Right cardiac atrium (tissue), 5 donors: Measurements from ENCODE around the gene RSBN1. TPM values are rescaled to one million over a fixed set of nuclear protein-coding genes. Genes with fewer than 3 reads are reported as not detected.
"Not testable (repeated sequence)": the region's sequence is repeated elsewhere in the genome, so short reads cannot be mapped to it uniquely, and the experiment has no call there.

ENCODE experiments used
- ATAC-seq, 2 donors: fragments of 200-7000 bp; cut with Tn5 transposase; one replicate each; pipeline versions ENCODE4 v1.8.0 to v1.9.1; 2020; ENCODE audit warnings: moderate library complexity in 2 of 2, mild to moderate bottlenecking in 1 of 2
- DNase-seq, 3 donors: peaks; one replicate each; pipeline ENCODE4 v3.0.0-alpha.2; 2020
- H3K27ac ChIP-seq: one replicate; pipeline ENCODE4 v1.5.1; 2013; ENCODE audit warnings: mild to moderate bottlenecking, low read length, control low read depth, moderate library complexity
- H3K27me3 ChIP-seq: one replicate; pipeline ENCODE4 v1.6.1; 2013; ENCODE audit not compliant: control insufficient read depth, insufficient read depth
- H3K4me1 ChIP-seq: one replicate; pipeline ENCODE4 v1.6.1; 2013; ENCODE audit warnings: low read length; ENCODE audit not compliant: control insufficient read depth, insufficient read depth
- H3K4me3 ChIP-seq: one replicate; pipeline ENCODE4 v1.5.1; 2013; ENCODE audit warnings: low read length, control low read depth
- H3K9me3 ChIP-seq: one replicate; pipeline ENCODE4 v1.6.1; 2013; ENCODE audit warnings: low read length; ENCODE audit not compliant: control insufficient read depth
- whole genome bisulfite sequencing: extraction: QIAGEN DNeasy Blood & Tissue Kit; methylation state at CpG from one replicate; pipeline ENCODE4 v1.1.7; 2013; 5-methylcytosine and 5-hydroxymethylcytosine counted together
- intact Hi-C, 4 donors: fragments of 100-400 bp; cut with DNase I; formaldehyde crosslinking; loops; one replicate each; pipeline versions ENCODE4 v1.11.0 to v1.14.0; 2022 to 2023
- polyA plus RNA-seq: library from polyadenylated mRNA; stranded (reverse); fragments of 200-250 nt; gene quantifications from one replicate; pipeline ENCODE4 v1.2.3, GENCODE V29; 2013
- total RNA-seq, 4 donors: library from RNA; stranded (reverse); fragmentation: NEBNext Ultra II Directional; extraction: Animal tissue kit (Norgen Biotek cat#: 25700); gene quantifications; one replicate each; pipeline ENCODE4 v1.2.1, GENCODE V29; 2021
- donor health status: healthy with polysubstance abuse.
- donor health status: DM: no; HTN: yes; CAD: no.
- donor health status: DM: no; HTN: no; CAD: no.
- donor health status: DM: no; HTN: yes; CAD: no; lungs with severe emphysema.
- donor health status: DM: yes; HTN: yes; CAD: no.

The RSBN1 gene
- total and polyA plus RNA-seq, 5 donors, result 3.8 to 15.2 (median 12.8) TPM

DNA sequence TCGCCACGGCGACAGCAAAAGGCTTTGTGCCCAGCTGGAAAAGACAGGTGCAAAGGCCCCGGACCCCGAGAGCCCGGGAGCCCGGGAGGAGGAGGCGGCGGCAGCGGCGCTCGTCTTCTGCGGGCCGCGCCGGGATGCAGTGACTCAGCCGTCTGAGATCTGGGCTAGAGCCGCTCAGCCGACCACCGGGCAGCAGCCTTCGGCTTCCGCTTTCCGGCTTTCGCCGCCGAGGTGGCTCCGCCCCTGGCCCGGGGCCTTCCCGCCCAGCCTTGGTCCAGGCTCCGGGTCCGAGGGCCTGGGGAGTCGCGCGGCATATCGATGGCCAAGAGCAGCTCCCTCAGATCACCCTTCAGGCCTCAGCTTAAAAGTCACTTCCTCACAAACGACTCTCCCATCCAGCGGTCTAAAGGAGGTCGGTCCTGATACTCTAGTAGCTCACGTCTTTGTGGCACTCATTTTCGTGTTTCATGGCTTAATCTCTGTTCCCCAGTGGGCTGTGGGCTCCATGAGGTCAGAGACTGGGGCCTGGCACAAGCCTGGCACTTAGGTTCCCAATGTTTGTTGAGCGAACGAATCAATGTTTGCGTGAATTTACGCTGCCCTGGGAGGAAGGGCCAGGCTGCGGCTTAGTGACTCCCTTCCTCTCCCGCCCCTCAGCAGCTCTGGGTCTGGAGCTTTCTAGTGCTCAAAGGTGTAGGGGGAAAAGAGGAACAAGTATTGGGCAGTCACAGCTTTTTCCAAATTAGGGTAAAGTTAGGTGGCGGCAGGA is 52.8 kb downstream of the RSBN1 start, which contains the start of gene PHTF1:
Gene PHTF1 (minus strand): TSS at position 154 of the 769 bp plus-strand sequence. CDS start 783 bp downstream, outside the sequence.
- DNase-seq (peak; percentile 85 to 91 (median 89)), ATAC-seq (peak; percentile 95 to 97)
- H3K27ac ChIP-seq, result peak within 1 kb of the TSS; percentile 93
- WGBS, result under 1% methylated on average over 47 of the region's 47 CpGs
- no peaks in the 10 kb centered on the region for H3K9me3 ChIP-seq
- H3K4me1 ChIP-seq, result no peaks in the 10 kb centered on the region
- H3K27me3 ChIP-seq, result no peaks in the 10 kb centered on the region
- H3K4me3 ChIP-seq, result peak within 1 kb of the TSS; percentile 99
- intact Hi-C loops, result loop anchor here in 1 of 4 donors (5.0 kb wide), 1 partner anchor 53 kb away; the partner anchor contains the start of gene RSBN1

DNA sequence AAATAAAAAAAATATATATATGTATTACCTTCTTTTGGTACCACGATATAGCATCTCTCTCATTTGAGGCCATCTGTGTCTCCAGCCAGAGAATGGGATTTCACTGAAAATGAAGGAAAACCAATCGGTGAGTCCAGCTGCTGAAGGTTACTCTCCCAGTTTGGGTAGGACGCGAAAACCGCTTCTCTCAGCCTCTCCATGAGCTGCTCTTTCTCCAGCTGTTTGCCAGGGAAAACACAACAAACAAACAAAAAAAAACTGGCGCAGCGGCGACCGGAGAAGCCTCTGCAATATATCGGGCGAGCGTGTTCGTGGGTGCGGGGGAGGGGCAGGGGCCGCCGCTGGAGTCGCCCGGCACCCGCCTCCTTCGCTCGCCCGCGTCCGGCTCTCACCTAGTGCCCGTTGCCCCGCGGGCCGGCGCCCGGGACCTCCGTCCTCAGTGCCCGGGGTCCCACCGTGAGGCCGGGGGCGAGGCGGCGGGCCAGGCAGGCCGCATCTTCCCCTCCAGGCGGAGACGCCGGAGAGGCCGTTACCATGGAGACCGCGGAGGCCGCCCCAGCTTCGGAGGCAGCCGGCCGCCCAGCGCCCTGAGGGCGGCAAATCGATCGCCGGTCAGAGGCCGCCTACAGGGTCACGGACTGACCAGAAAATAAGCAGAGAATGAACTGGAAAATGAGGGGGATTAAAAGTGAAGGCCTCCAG is 53.5 kb downstream of the RSBN1 start:
- peak; percentile 81 to 86 for ATAC-seq
- under 1% methylated on average over 55 of the region's 55 CpGs for WGBS
- H3K27me3 ChIP-seq, result no peaks in the 10 kb centered on the region
- H3K4me1 ChIP-seq, result no peaks in the 10 kb centered on the region
- H3K4me3 ChIP-seq, result peak overlapping the region; percentile 99
- H3K9me3 ChIP-seq, result no peaks in the 10 kb centered on the region
- peak; percentile 78 to 87 (median 87) for DNase-seq
- intact Hi-C loops, result no loop called here
- peak overlapping the region; percentile 93 for H3K27ac ChIP-seq

- H3K27ac ChIP-seq, result no peak overlapping the region
- DNase-seq (no peak), ATAC-seq (no peak)
- H3K4me3 ChIP-seq, result no peak overlapping the region
- intact Hi-C loops, result no loop called here
- WGBS, result 91% methylated on average over 1 of the region's 1 CpG
- H3K4me1 ChIP-seq, result no peaks in the 10 kb centered on the region
- no peaks in the 10 kb centered on the region for H3K27me3 ChIP-seq
- H3K9me3 ChIP-seq, result no peaks in the 10 kb centered on the region
Measured at GRCh38 chr1:113756461-113756860, 55.8 kb downstream of the RSBN1 start.

DNA sequence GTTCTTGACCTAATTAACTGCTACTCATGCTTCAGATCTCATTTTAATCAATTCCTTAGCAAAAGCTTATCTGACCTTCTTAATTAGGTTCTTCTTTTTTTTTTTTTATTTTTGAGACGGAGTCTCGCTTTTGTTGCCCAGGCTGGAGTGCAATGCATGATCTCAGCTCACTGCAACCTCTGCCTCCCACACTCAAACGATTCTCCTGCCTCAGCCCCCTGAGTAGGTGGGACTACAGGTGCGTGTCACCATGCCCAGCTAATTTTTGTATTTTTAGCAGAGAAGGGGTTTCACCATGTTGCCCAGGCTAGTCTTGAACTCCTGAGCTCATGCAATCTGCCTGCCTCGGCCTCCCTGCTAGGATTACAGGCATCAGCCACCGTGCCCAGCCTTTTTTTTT is 58.9 kb downstream of the RSBN1 start:
- intact Hi-C loops, H3K4me3 ChIP-seq: not testable (repeated sequence)

GRCh38 chr1:113751516-113751915 is 60.8 kb downstream of the RSBN1 start:
- intact Hi-C loops, result no loop called here
- H3K4me1 ChIP-seq, result no peaks in the 10 kb centered on the region
- no peaks in the 10 kb centered on the region for H3K27me3 ChIP-seq
- no peaks in the 10 kb centered on the region for H3K9me3 ChIP-seq
- WGBS, result 92% methylated on average over 1 of the region's 1 CpG
- no peak overlapping the region for H3K4me3 ChIP-seq
- no peak overlapping the region for H3K27ac ChIP-seq
- ATAC-seq, result no peak
- no peak for DNase-seq

More for the DNA sequence above, 58.9 kb downstream of the RSBN1 start:
- not testable (repeated sequence) for ATAC-seq, H3K4me1 ChIP-seq, H3K27ac ChIP-seq, DNase-seq, H3K9me3 ChIP-seq, H3K27me3 ChIP-seq
- 92% methylated on average over 6 of the region's 6 CpGs for WGBS

DNA sequence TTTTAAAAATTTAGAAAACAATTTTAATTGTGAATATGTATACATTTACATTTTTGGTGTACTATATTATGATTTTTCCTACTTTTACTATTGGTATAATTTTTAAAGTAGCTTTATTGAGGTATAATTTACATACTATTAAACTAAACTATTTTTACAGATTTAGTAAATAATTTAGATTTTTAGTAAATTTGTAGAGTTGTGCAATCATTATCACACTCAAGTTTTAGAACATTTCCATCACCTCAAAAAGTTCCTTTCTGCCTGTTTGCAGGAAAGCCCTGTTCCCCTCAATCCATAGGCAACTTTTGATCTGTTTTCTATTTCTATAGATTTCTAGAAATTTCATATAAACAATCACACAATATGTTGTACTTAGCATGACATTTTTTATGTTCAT is 61.2 kb downstream of the RSBN1 start:
- Histone ChIP-seq H3K27me3 (no peaks in the 10 kb centered on the region), H3K4me1 (no peaks in the 10 kb centered on the region), H3K9me3 (no peaks in the 10 kb centered on the region), H3K4me3 (no peak overlapping the region), H3K27ac (no peak overlapping the region)
- no peak for ATAC-seq
- DNase-seq, result no peak
- intact Hi-C loops, result no loop called here

GRCh38 chr1:113749402-113749801 is 62.9 kb downstream of the RSBN1 start:
- DNase-seq (no peak), ATAC-seq (no peak)
- no peaks in the 10 kb centered on the region for H3K9me3 ChIP-seq
- intact Hi-C loops, result no loop called here
- no peak overlapping the region for H3K4me3 ChIP-seq
- 82% methylated on average over 3 of the region's 3 CpGs for WGBS
- H3K4me1 ChIP-seq, result no peaks in the 10 kb centered on the region
- H3K27ac ChIP-seq, result no peak overlapping the region
- no peaks in the 10 kb centered on the region for H3K27me3 ChIP-seq

GRCh38 chr1:113747376-113747775 is 64.9 kb downstream of the RSBN1 start:
- Histone ChIP-seq H3K27me3 (no peaks in the 10 kb centered on the region), H3K4me3 (no peak overlapping the region), H3K9me3 (no peaks in the 10 kb centered on the region), H3K4me1 (no peaks in the 10 kb centered on the region), H3K27ac (no peak overlapping the region)
- no peak for ATAC-seq
- intact Hi-C loops, result no loop called here
- no peak for DNase-seq
- WGBS, result 81% methylated on average over 1 of the region's 1 CpG

GRCh38 chr1:113745425-113745824 is 66.9 kb downstream of the RSBN1 start:
- 90% methylated on average over 3 of the region's 3 CpGs for WGBS
- ATAC-seq (no peak), DNase-seq (no peak)
- Histone ChIP-seq H3K4me3 (no peak overlapping the region), H3K27me3 (no peaks in the 10 kb centered on the region), H3K27ac (no peak overlapping the region), H3K9me3 (no peaks in the 10 kb centered on the region), H3K4me1 (no peaks in the 10 kb centered on the region)
- intact Hi-C loops, result no loop called here

- no peak for DNase-seq
- H3K9me3 ChIP-seq, result no peaks in the 10 kb centered on the region
- intact Hi-C loops, result no loop called here
- WGBS, result 95% methylated on average over 1 of the region's 1 CpG
- no peak overlapping the region for H3K27ac ChIP-seq
- no peaks in the 10 kb centered on the region for H3K4me1 ChIP-seq
- H3K4me3 ChIP-seq, result no peak overlapping the region
- H3K27me3 ChIP-seq, result no peaks in the 10 kb centered on the region
- no peak for ATAC-seq
Measured at GRCh38 chr1:113744114-113744513, 68.2 kb downstream of the RSBN1 start.

DNA sequence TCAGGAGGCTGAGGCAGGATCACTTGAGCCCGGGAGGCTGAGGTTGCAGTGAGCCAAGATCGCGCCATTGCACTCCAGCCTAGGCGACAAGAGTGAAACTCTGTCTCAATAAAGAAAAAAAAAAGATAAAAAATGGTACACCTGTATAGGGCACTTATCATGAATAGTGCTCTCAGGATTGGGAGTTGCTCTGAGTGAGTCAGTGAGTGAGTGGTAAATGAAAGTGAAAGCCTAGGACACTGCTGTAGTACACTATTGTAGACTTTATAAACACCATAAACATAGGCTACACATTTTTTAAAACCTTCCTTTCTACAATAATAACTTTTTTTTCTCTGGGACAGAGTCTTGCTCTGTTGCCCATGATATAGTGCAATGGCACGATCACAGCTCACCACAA is 69.8 kb downstream of the RSBN1 start:
- H3K27ac ChIP-seq, result no peak overlapping the region
- DNase-seq (no peak), ATAC-seq (no peak)
- H3K4me3 ChIP-seq, result no peak overlapping the region
- intact Hi-C loops, result no loop called here
- WGBS, result 98% methylated on average over 5 of the region's 5 CpGs
- no peaks in the 10 kb centered on the region for H3K4me1 ChIP-seq
- H3K9me3 ChIP-seq, result no peaks in the 10 kb centered on the region
- no peaks in the 10 kb centered on the region for H3K27me3 ChIP-seq
